GM23338 (cell line): Measurements from ENCODE around the gene GGT6. TPM values are rescaled to one million over a fixed set of nuclear protein-coding genes. Genes with fewer than 3 reads are reported as not detected.

Experiments used
- ATAC-seq: fragments of 200-7000 bp; cut with Tn5 transposase; 3 replicates; pipeline ENCODE4 v1.9.1; 2020
- DNase-seq: peaks from one replicate; pipeline ENCODE4 v3.0.0-alpha.2; 2015; ENCODE audit warnings: low spot score
- H2AFZ ChIP-seq: fragments of 200-600 bp; sonication (generic); 2 replicates; pipeline ENCODE4 v1.8.0; 2016; ENCODE audit warnings: antibody characterized with exemption, mild to moderate bottlenecking, moderate library complexity
- H3F3A ChIP-seq: fragments of 200-600 bp; sonication (generic); replicated peaks from 2 replicates; pipeline ENCODE4 v1.8.0; 2017; ENCODE audit warnings: antibody characterized with exemption, mixed run types, low read depth
- H3K27ac ChIP-seq: fragments of 200-600 bp; sonication (generic); 2 replicates; pipeline ENCODE4 v1.6.1; 2016; ENCODE audit warnings: low read depth
- H3K27me3 ChIP-seq: fragments of 200-600 bp; sonication (generic); 2 replicates; pipeline ENCODE4 v1.8.0; 2016; ENCODE audit warnings: mild to moderate bottlenecking, mixed run types, moderate library complexity; ENCODE audit not compliant: insufficient read depth
- H3K36me3 ChIP-seq: fragments of 200-600 bp; sonication (generic); 2 replicates; pipeline ENCODE4 v1.8.0; 2016; ENCODE audit warnings: mild to moderate bottlenecking; ENCODE audit not compliant: insufficient read depth
- H3K4me1 ChIP-seq: fragments of 200-600 bp; sonication (generic); 2 replicates; pipeline ENCODE4 v1.8.0; 2016; ENCODE audit warnings: mild to moderate bottlenecking, moderate library complexity; ENCODE audit not compliant: insufficient read depth
- H3K4me2 ChIP-seq: fragments of 200-600 bp; sonication (generic); 2 replicates; pipeline ENCODE4 v1.7.1; 2017; ENCODE audit warnings: mixed run types
- H3K4me3 ChIP-seq: fragments of 200-600 bp; sonication (generic); 2 replicates; pipeline ENCODE4 v1.6.1; 2016; ENCODE audit warnings: mixed run types
- H3K79me2 ChIP-seq: fragments of 200-600 bp; sonication (generic); replicated peaks from 2 replicates; pipeline ENCODE4 v1.8.0; 2017; ENCODE audit warnings: mild to moderate bottlenecking; ENCODE audit not compliant: insufficient read depth
- H3K9me2 ChIP-seq: fragments of 200-600 bp; sonication (generic); 2 replicates; pipeline ENCODE4 v1.8.0; 2017; ENCODE audit not compliant: insufficient read depth
- H4K20me1 ChIP-seq: fragments of 200-600 bp; sonication (generic); replicated peaks from 2 replicates; pipeline ENCODE4 v1.8.0; 2017; ENCODE audit warnings: mild to moderate bottlenecking; ENCODE audit not compliant: insufficient read depth
- H3K27ac Mint-ChIP-seq: 2 replicates; pipeline ENCODE4 v1.8.0; 2020; ENCODE audit warnings: inconsistent platforms, mild to moderate bottlenecking, moderate library complexity, mixed read lengths
- H3K27me3 Mint-ChIP-seq: 3 replicates; pipeline ENCODE4 v1.8.0; 2022; ENCODE audit warnings: low read depth, mild to moderate bottlenecking, moderate library complexity, mixed read lengths, inconsistent platforms; ENCODE audit not compliant: insufficient read depth, poor library complexity
- H3K36me3 Mint-ChIP-seq: 3 replicates; pipeline ENCODE4 v1.8.0; 2021; ENCODE audit warnings: low read depth, mild to moderate bottlenecking, inconsistent platforms, moderate library complexity, mixed read lengths
- H3K4me1 Mint-ChIP-seq: 3 replicates; pipeline ENCODE4 v1.8.0; 2020; ENCODE audit warnings: mild to moderate bottlenecking, inconsistent platforms, mixed read lengths
- H3K4me3 Mint-ChIP-seq: 3 replicates; pipeline ENCODE4 v1.8.0; 2021; ENCODE audit warnings: moderate library complexity, mild to moderate bottlenecking, inconsistent platforms, mixed read lengths
- H3K9me3 Mint-ChIP-seq: 3 replicates; pipeline ENCODE4 v1.8.0; 2020; ENCODE audit warnings: moderate library complexity, mild to moderate bottlenecking, inconsistent platforms, mixed read lengths
- CREB1 ChIP-seq: fragments of 250-450 bp; sonication (Bioruptor Pico); IDR thresholded peaks from 2 replicates; pipeline ENCODE4 v1.5.0; 2020; ENCODE audit warnings: low read depth, mild to moderate bottlenecking, moderate library complexity
- EZH2 ChIP-seq: fragments of 200-600 bp; sonication (generic); IDR thresholded peaks from one replicate; pipeline ENCODE4 v1.8.0; 2017; ENCODE audit warnings: antibody characterized with exemption, mild to moderate bottlenecking, low read depth; ENCODE audit not compliant: unreplicated experiment
- EZH2phosphoT487 ChIP-seq: fragments of 200-600 bp; sonication (generic); IDR thresholded peaks from one replicate; pipeline ENCODE4 v1.8.1; 2018; ENCODE audit warnings: antibody characterized with exemption; ENCODE audit not compliant: unreplicated experiment
- NANOG ChIP-seq: IDR thresholded peaks from 2 replicates; pipeline ENCODE4 v1.6.1; 2016; ENCODE audit warnings: antibody characterized with exemption, borderline replicate concordance
- POLR2AphosphoS5 ChIP-seq: IDR thresholded peaks from 2 replicates; pipeline ENCODE4 v1.6.1; 2016; ENCODE audit warnings: antibody characterized with exemption, low read depth
- STAT1 ChIP-seq: IDR thresholded peaks from one replicate; pipeline ENCODE4 v1.6.1; 2016; ENCODE audit warnings: antibody characterized with exemption; ENCODE audit not compliant: unreplicated experiment
- ZNF331 ChIP-seq: fragments of 250-450 bp; sonication (Bioruptor Pico); IDR thresholded peaks from 2 replicates; pipeline ENCODE4 v1.5.0; 2020; ENCODE audit warnings: low read depth, mild to moderate bottlenecking, moderate library complexity
- polyA plus RNA-seq: library from polyadenylated mRNA; unstranded; fragments of >200 nt; fragmentation: Nextera tagmentation; extraction: Ambion mirVana; gene quantifications from 2 replicates; pipeline ENCODE4 v1.2.1, GENCODE V29; 2016
- total RNA-seq: library from RNA; depleted of rRNA; stranded (reverse); fragments of >200 nt; shearing (Covaris generic); gene quantifications from 2 replicates; pipeline ENCODE4 v1.2.3, GENCODE V29; 2014
- TF ChIP-seq, protein P1 (sequence below): IDR thresholded peaks from one replicate; pipeline ENCODE4 v1.6.1; 2018; ENCODE audit warnings: antibody characterized with exemption; ENCODE audit not compliant: unreplicated experiment
- TF ChIP-seq, protein P2 (sequence below): IDR thresholded peaks from 2 replicates; pipeline ENCODE4 v1.6.1; 2016; ENCODE audit warnings: antibody characterized with exemption
- TF ChIP-seq, protein P3 (sequence below), 2 experiments: fragments of 200-600 bp in 1 of 2; sonication (generic) in 1 of 2; conservative IDR thresholded peaks; 2 replicates each; pipeline versions ENCODE4 v1.5.1 to v1.6.1; 2016 to 2017; ENCODE audit warnings: antibody characterized with exemption in 2 of 2, low read depth in 2 of 2, mild to moderate bottlenecking in 2 of 2, moderate library complexity in 1 of 2

GGT6 gene
- total and polyA plus RNA-seq, 2 experiments from 2014 or later: 0.24 TPM; not detected in 1

DNA sequence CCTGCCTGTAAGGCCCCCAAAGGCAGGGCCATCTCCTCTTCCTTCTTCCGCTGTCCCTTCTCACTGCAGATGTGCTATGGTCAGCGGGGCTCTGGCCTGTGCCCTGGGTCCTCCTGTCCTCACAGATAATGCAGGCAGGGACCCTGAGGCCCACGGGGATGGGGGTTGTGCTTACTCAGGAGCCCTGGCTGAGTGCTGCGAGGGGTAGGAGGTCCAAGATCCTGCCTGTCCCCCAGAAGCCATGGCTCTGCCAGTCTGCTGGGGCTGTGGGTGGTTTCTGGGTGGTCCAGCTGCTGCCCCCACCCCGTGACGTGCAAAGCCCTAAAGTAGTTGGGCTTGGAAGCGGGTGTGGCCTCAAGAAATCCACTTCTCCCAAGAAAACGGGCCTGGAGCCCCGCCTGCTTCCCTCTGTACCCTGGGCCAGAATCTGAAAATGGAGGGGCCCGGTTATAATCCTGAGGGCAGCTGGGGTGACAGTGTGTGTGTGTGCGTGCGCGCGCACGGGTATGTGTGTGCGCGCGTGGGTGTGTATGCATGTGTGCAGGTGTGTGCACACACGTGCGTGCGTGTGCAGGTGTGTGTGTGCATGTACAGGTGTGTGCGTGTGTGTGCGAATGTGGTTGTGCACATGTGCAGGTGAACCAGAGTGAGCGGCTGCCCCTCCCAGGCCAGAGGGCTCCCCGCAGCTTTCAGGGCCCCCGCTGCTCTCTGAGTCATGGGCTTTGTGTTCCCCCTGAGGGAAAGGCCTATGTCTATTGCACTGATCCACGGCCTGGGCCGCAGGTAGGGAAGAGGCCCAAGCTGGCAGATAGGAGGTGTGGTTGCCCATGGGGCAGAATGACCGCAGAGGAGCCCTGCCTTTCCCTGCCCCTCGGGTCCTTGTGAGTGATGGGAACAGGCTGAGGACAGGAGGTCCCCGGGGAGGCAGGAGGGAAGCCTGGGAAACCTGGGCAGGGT is 47.9 kb downstream of the GGT6 start:
- Mint-ChIP-seq H3K27ac (no peak overlapping the region; the same call in 1 of the 2 replicates), H3K27me3 (peaks cover 21% of the 10 kb centered on the region), H3K36me3 (no peaks in the 10 kb centered on the region), H3K9me3 (no peaks in the 10 kb centered on the region; the same call in 2 of the 3 replicates), H3K4me3 (no peak overlapping the region), H3K4me1 (peaks cover 7% of the 10 kb centered on the region; the same call in 2 of the 3 replicates)
- H3K9me2 ChIP-seq: no peaks in the 10 kb centered on the region
- no peak overlapping the region for H3K4me2 ChIP-seq
- H3F3A ChIP-seq: no peaks in the 10 kb centered on the region
- TF ChIP-seq, protein P1, sequence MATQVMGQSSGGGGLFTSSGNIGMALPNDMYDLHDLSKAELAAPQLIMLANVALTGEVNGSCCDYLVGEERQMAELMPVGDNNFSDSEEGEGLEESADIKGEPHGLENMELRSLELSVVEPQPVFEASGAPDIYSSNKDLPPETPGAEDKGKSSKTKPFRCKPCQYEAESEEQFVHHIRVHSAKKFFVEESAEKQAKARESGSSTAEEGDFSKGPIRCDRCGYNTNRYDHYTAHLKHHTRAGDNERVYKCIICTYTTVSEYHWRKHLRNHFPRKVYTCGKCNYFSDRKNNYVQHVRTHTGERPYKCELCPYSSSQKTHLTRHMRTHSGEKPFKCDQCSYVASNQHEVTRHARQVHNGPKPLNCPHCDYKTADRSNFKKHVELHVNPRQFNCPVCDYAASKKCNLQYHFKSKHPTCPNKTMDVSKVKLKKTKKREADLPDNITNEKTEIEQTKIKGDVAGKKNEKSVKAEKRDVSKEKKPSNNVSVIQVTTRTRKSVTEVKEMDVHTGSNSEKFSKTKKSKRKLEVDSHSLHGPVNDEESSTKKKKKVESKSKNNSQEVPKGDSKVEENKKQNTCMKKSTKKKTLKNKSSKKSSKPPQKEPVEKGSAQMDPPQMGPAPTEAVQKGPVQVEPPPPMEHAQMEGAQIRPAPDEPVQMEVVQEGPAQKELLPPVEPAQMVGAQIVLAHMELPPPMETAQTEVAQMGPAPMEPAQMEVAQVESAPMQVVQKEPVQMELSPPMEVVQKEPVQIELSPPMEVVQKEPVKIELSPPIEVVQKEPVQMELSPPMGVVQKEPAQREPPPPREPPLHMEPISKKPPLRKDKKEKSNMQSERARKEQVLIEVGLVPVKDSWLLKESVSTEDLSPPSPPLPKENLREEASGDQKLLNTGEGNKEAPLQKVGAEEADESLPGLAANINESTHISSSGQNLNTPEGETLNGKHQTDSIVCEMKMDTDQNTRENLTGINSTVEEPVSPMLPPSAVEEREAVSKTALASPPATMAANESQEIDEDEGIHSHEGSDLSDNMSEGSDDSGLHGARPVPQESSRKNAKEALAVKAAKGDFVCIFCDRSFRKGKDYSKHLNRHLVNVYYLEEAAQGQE: no peak
- DNase-seq (no peak), ATAC-seq (peak; percentile 5; the same call in 2 of the 3 replicates)
- no peaks in the 10 kb centered on the region for H3K4me1 ChIP-seq
- H3K27me3 ChIP-seq: no peaks in the 10 kb centered on the region
- H3K79me2 ChIP-seq: no peaks in the 10 kb centered on the region
- no peak overlapping the region for H3K4me3 ChIP-seq
- H4K20me1 ChIP-seq: no peaks in the 10 kb centered on the region
- no peak overlapping the region for H3K27ac ChIP-seq
- no peak overlapping the region for H2AFZ ChIP-seq
- H3K36me3 ChIP-seq: no peaks in the 10 kb centered on the region

DNA sequence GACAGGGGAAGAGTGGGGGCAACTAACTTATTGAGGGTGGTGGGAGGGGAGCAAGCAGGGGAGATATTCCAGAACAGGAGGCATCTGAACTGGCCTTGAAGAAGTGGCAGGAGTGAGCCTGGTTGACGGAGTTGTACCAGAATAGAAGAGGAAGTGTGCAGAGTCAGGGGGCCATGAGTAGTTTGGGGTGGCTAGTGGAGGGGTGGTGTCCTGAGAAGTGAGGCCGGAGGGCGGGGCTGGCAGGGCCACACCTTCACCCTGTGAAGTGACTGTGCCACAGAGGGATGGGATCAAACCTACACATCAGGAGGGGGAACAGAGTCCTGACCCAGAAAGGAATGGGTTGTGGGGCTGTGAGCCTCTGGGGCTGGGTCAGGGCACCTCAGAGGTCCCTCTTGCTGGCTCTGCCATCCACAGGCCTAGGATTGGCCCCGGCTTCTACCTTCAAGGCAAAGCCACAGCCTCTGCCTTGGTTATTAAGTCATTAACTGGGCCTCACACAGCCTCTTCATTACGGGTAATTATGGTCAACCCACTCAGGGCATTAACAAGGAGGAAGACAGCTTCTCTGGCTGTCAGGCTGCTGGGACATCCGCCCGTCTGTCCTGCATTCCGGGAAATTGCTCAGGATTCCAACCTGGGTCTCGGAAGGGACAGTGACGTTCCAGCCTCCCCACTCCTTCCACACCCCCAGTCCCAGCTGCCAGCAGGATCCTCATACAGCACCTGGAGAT is 49.0 kb downstream of the GGT6 start:
- Mint-ChIP-seq H3K9me3 (no peaks in the 10 kb centered on the region; the same call in 2 of the 3 replicates), H3K36me3 (no peaks in the 10 kb centered on the region), H3K27me3 (peaks cover 21% of the 10 kb centered on the region), H3K27ac (no peak overlapping the region), H3K4me3 (no peak overlapping the region), H3K4me1 (peaks cover 7% of the 10 kb centered on the region; the same call in 2 of the 3 replicates)
- no peak overlapping the region for H3K27ac ChIP-seq
- H3F3A ChIP-seq: no peaks in the 10 kb centered on the region
- H3K9me2 ChIP-seq: no peaks in the 10 kb centered on the region
- H3K79me2 ChIP-seq: no peaks in the 10 kb centered on the region
- H4K20me1 ChIP-seq: no peaks in the 10 kb centered on the region
- H3K4me2 ChIP-seq: no peak overlapping the region
- H2AFZ ChIP-seq: no peak overlapping the region
- no peak overlapping the region for H3K4me3 ChIP-seq
- H3K27me3 ChIP-seq: no peaks in the 10 kb centered on the region
- no peaks in the 10 kb centered on the region for H3K4me1 ChIP-seq
- DNase-seq (no peak), ATAC-seq (no peak)
- H3K36me3 ChIP-seq: no peaks in the 10 kb centered on the region
- TF ChIP-seq NANOG (no peak), CREB1 (CRISPR knock-in tag) (no peak), EZH2 (no peak), STAT1 (no peak), EZH2phosphoT487 (no peak), POLR2AphosphoS5 (no peak), ZNF331 (CRISPR knock-in tag) (no peak)
- TF ChIP-seq, protein P2, sequence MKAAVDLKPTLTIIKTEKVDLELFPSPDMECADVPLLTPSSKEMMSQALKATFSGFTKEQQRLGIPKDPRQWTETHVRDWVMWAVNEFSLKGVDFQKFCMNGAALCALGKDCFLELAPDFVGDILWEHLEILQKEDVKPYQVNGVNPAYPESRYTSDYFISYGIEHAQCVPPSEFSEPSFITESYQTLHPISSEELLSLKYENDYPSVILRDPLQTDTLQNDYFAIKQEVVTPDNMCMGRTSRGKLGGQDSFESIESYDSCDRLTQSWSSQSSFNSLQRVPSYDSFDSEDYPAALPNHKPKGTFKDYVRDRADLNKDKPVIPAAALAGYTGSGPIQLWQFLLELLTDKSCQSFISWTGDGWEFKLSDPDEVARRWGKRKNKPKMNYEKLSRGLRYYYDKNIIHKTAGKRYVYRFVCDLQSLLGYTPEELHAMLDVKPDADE: no peak
- TF ChIP-seq, protein P1: no peak
- TF ChIP-seq, protein P3, sequence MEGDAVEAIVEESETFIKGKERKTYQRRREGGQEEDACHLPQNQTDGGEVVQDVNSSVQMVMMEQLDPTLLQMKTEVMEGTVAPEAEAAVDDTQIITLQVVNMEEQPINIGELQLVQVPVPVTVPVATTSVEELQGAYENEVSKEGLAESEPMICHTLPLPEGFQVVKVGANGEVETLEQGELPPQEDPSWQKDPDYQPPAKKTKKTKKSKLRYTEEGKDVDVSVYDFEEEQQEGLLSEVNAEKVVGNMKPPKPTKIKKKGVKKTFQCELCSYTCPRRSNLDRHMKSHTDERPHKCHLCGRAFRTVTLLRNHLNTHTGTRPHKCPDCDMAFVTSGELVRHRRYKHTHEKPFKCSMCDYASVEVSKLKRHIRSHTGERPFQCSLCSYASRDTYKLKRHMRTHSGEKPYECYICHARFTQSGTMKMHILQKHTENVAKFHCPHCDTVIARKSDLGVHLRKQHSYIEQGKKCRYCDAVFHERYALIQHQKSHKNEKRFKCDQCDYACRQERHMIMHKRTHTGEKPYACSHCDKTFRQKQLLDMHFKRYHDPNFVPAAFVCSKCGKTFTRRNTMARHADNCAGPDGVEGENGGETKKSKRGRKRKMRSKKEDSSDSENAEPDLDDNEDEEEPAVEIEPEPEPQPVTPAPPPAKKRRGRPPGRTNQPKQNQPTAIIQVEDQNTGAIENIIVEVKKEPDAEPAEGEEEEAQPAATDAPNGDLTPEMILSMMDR (conservative IDR thresholded peaks at IDR 0.05; ENCODE audit: low read depth in 2 of 2): no peak
